Measurements from ENCODE around the gene TMPRSS9.
A peak's percentile ranks its signal among the peaks of the same experiment; 100 is the strongest.

Gene TMPRSS9

DNA sequence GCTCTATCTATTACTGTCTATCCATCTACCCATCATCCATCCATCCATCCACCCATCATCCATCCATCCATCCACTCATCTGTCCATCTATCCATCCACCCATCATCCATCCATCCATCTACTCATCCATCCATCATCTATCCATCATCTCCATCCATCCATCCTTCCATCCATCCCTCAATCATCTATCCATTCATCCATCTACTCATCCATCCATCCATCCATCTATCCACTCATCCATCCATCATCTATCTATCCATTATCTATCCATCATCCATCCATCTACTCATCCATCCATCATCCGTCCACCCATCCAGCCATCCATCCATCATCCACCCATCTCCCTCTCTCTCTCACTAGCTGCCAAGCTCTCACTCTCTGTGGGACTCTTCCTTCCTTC is 80.5 kb downstream of the TMPRSS9 start:
- Histone ChIP-seq H3K23ac (ENCODE audit: low read length) (no peak overlapping the region), H3K9ac (ENCODE audit: low read length) (no peak overlapping the region), H3K9me3 (ENCODE audit: insufficient read depth, low read depth, low read length) (peaks cover 3% of the 10 kb centered on the region), H4K91ac (ENCODE audit: low read depth, low read length) (no peak overlapping the region), H2BK5ac (ENCODE audit: low read depth, low read length, poor library complexity) (no peak overlapping the region), H3K18ac (ENCODE audit: low read length) (no peak overlapping the region), H3K27ac (ENCODE audit: low read depth, low read length) (no peak overlapping the region), H2AK5ac (ENCODE audit: low read length) (no peak overlapping the region), H3K36me3 (ENCODE audit: control insufficient read depth in 1 of 2, insufficient read depth in 2 of 2, low read length in 2 of 2) (peaks cover 70 to 71% of the 10 kb centered on the region in 2 experiments), H3K27me3 (ENCODE audit: insufficient read depth, low read length) (no peaks in the 10 kb centered on the region), H2BK12ac (ENCODE audit: low read length) (no peak overlapping the region), H3K79me2 (ENCODE audit: control insufficient read depth, insufficient read depth, low read length, poor library complexity) (no peaks in the 10 kb centered on the region), H2AFZ (ENCODE audit: insufficient read depth, low read length, poor library complexity) (no peak overlapping the region), H3K4me1 (ENCODE audit: control insufficient read depth in 1 of 2, insufficient read depth in 2 of 2, low read length in 2 of 2) (no peaks in the 10 kb centered on the region), H3K14ac (ENCODE audit: low read length) (no peak overlapping the region), H3K79me1 (ENCODE audit: low read length) (no peaks in the 10 kb centered on the region), H3K4me3 (ENCODE audit: low read depth, low read length) (no peak overlapping the region), H3K4ac (ENCODE audit: low read depth, low read length) (no peak overlapping the region), H4K8ac (ENCODE audit: low read depth, low read length) (no peak overlapping the region), H3K4me2 (ENCODE audit: low read length) (no peak overlapping the region), H2BK120ac (ENCODE audit: insufficient read depth, low read length, poor library complexity) (no peak overlapping the region), H4K12ac (ENCODE audit: low read depth, low read length) (no peak overlapping the region)
- DNase-seq = no peak
- WGBS (ENCODE audit: extremely low coverage, insufficient coverage, insufficient read length) = 100% methylated on average over 1 of the region's 1 CpG

DNA sequence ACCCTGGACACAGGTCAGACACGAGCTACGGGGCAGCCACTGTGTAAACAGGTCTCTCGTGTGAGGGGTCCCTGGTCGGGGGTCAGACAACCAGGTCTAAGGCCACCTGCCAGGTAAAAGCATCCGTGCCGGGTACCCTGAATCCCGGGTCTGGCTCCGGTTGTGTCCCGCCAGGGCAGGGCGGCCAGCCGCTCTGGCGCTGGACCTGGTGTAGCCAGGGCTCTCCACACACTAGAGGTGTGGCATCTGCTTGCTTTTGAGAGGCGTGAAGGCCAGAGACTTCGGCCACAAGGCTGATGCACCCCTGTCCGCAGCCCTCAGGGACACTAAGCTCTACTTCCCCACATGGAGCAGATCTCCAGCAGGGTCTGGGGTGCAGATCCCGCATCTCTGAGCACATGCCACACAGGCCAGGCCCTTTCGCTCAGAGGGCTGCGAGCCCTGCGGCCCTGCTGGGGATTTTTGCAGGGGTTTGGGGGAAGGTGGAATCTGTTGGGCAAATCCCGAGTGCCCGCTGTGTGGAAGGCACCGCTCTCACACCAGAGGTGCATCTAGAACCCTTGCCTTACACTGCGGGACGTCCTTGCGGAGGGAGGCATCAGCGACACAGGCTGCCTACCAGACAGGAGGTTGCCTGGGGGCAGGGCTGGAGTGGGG is 81.2 kb downstream of the TMPRSS9 start:
- DNase-seq = no peak
- H3K23ac ChIP-seq (ENCODE audit: low read length) = no peak overlapping the region
- H3K36me3 ChIP-seq (ENCODE audit: control insufficient read depth in 1 of 2, insufficient read depth in 2 of 2, low read length in 2 of 2) = peaks cover 68 to 71% of the 10 kb centered on the region in 2 experiments
- no peak overlapping the region for H2BK5ac ChIP-seq (ENCODE audit: low read depth, low read length, poor library complexity)
- no peak overlapping the region for H2BK12ac ChIP-seq (ENCODE audit: low read length)
- no peaks in the 10 kb centered on the region for H3K79me2 ChIP-seq (ENCODE audit: control insufficient read depth, insufficient read depth, low read length, poor library complexity)
- H3K9ac ChIP-seq (ENCODE audit: low read length) = no peak overlapping the region
- H2AFZ ChIP-seq (ENCODE audit: insufficient read depth, low read length, poor library complexity) = no peak overlapping the region
- H3K4me1 ChIP-seq (ENCODE audit: control insufficient read depth in 1 of 2, insufficient read depth in 2 of 2, low read length in 2 of 2) = no peaks in the 10 kb centered on the region
- peak overlapping the region; percentile 19 for H3K4ac ChIP-seq (ENCODE audit: low read depth, low read length)
- H4K12ac ChIP-seq (ENCODE audit: low read depth, low read length) = no peak overlapping the region
- H3K4me3 ChIP-seq (ENCODE audit: low read depth, low read length) = no peak overlapping the region
- peaks cover 3% of the 10 kb centered on the region for H3K9me3 ChIP-seq (ENCODE audit: insufficient read depth, low read depth, low read length)
- no peak overlapping the region for H3K14ac ChIP-seq (ENCODE audit: low read length)
- no peaks in the 10 kb centered on the region for H3K79me1 ChIP-seq (ENCODE audit: low read length)
- H4K8ac ChIP-seq (ENCODE audit: low read depth, low read length) = no peak overlapping the region
- H3K27ac ChIP-seq (ENCODE audit: low read depth, low read length) = no peak overlapping the region
- H2BK120ac ChIP-seq (ENCODE audit: insufficient read depth, low read length, poor library complexity) = no peak overlapping the region
- no peak overlapping the region for H3K4me2 ChIP-seq (ENCODE audit: low read length)
- WGBS (ENCODE audit: extremely low coverage, insufficient coverage, insufficient read length) = no CpG with 5 or more reads among the region's 26 CpGs
- no peaks in the 10 kb centered on the region for H3K27me3 ChIP-seq (ENCODE audit: insufficient read depth, low read length)
- no peak overlapping the region for H4K91ac ChIP-seq (ENCODE audit: low read depth, low read length)
- peak overlapping the region; percentile 5 for H3K18ac ChIP-seq (ENCODE audit: low read length)
- no peak overlapping the region for H2AK5ac ChIP-seq (ENCODE audit: low read length)

DNA sequence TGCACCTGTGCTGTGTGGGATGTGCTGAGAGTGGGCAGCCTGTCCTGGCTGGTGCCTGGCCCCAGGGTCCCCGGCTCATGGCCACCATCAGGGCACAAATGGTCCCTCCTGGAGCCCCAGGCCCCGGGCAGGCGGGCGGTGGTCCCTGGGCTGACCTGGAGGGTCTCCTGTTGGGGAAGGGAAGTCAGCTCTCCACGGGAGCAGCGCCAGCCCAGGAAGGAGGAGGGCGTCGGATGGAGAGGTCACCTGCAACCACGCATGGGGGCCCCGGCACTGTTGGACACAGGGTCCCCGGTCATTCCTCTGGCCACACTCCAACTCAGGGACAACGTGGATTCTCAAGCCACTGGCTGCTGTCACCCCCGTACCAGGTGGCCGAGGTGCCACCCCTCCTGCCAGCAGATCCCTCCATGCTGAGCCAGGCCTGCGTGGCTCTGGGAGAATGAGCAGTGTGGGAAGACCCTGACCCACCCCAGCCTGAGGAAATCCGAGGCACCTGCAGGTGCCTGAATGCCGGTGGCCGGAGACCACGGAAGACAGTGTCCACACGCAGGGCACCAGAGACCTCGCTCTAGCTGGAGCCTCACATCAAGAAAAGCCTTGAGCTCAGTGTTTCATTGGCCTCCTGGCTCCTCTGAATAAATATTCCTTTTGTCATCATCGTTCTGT is 83.2 kb downstream of the TMPRSS9 start:
- Histone ChIP-seq H3K4me2 (ENCODE audit: low read length) (no peak overlapping the region), H3K4me3 (ENCODE audit: low read depth, low read length) (no peak overlapping the region), H3K27ac (ENCODE audit: low read depth, low read length) (no peak overlapping the region), H3K79me2 (ENCODE audit: control insufficient read depth, insufficient read depth, low read length, poor library complexity) (peaks cover 10% of the 10 kb centered on the region), H3K79me1 (ENCODE audit: low read length) (no peaks in the 10 kb centered on the region), H2AFZ (ENCODE audit: insufficient read depth, low read length, poor library complexity) (no peak overlapping the region), H3K18ac (ENCODE audit: low read length) (no peak overlapping the region), H3K9me3 (ENCODE audit: insufficient read depth, low read depth, low read length) (peaks cover 3% of the 10 kb centered on the region), H3K4me1 (ENCODE audit: control insufficient read depth in 1 of 2, insufficient read depth in 2 of 2, low read length in 2 of 2) (no peaks in the 10 kb centered on the region), H4K8ac (ENCODE audit: low read depth, low read length) (no peak overlapping the region), H3K4ac (ENCODE audit: low read depth, low read length) (peak overlapping the region; percentile 3), H3K14ac (ENCODE audit: low read length) (no peak overlapping the region), H2BK5ac (ENCODE audit: low read depth, low read length, poor library complexity) (no peak overlapping the region), H2BK120ac (ENCODE audit: insufficient read depth, low read length, poor library complexity) (no peak overlapping the region), H4K12ac (ENCODE audit: low read depth, low read length) (no peak overlapping the region), H2BK12ac (ENCODE audit: low read length) (no peak overlapping the region), H3K23ac (ENCODE audit: low read length) (no peak overlapping the region), H3K36me3 (ENCODE audit: control insufficient read depth in 1 of 2, insufficient read depth in 2 of 2, low read length in 2 of 2) (peaks cover 62 to 67% of the 10 kb centered on the region in 2 experiments), H3K9ac (ENCODE audit: low read length) (no peak overlapping the region), H2AK5ac (ENCODE audit: low read length) (no peak overlapping the region), H3K27me3 (ENCODE audit: insufficient read depth, low read length) (no peaks in the 10 kb centered on the region), H4K91ac (ENCODE audit: low read depth, low read length) (no peak overlapping the region)
- WGBS (ENCODE audit: extremely low coverage, insufficient coverage, insufficient read length) = no CpG with 5 or more reads among the region's 22 CpGs
- no peak for DNase-seq

DNA sequence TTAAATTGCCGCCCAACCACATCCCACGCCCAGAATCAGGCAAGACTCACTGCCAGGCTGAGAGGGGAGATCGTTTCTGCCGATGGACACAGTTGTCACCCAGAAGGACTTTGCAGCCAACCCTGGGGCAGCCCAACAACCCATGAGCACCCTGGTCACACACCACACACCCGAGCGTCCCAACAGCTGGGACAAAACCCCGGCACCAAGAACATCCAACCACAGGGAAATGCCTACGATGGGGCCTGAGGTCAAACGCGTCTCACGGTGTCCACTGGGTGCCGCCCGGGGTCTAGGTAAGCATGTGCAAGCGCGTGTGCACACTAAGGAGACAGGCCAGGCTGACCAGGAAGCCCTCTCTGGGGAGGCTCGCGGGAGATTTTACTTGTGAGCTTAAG is 83.7 kb downstream of the TMPRSS9 start:
- Histone ChIP-seq H4K91ac (ENCODE audit: low read depth, low read length) (no peak overlapping the region), H3K27ac (ENCODE audit: low read depth, low read length) (no peak overlapping the region), H3K4me3 (ENCODE audit: low read depth, low read length) (no peak overlapping the region), H3K18ac (ENCODE audit: low read length) (no peak overlapping the region), H3K23ac (ENCODE audit: low read length) (no peak overlapping the region), H2BK120ac (ENCODE audit: insufficient read depth, low read length, poor library complexity) (no peak overlapping the region), H3K79me2 (ENCODE audit: control insufficient read depth, insufficient read depth, low read length, poor library complexity) (peaks cover 12% of the 10 kb centered on the region), H3K27me3 (ENCODE audit: insufficient read depth, low read length) (no peaks in the 10 kb centered on the region), H3K36me3 (ENCODE audit: control insufficient read depth in 1 of 2, insufficient read depth in 2 of 2, low read length in 2 of 2) (peaks cover 59 to 65% of the 10 kb centered on the region in 2 experiments), H4K8ac (ENCODE audit: low read depth, low read length) (no peak overlapping the region), H3K79me1 (ENCODE audit: low read length) (no peaks in the 10 kb centered on the region), H3K4me2 (ENCODE audit: low read length) (no peak overlapping the region), H4K12ac (ENCODE audit: low read depth, low read length) (no peak overlapping the region), H3K4me1 (ENCODE audit: control insufficient read depth in 1 of 2, insufficient read depth in 2 of 2, low read length in 2 of 2) (no peaks in the 10 kb centered on the region), H3K9me3 (ENCODE audit: insufficient read depth, low read depth, low read length) (no peaks in the 10 kb centered on the region), H2BK5ac (ENCODE audit: low read depth, low read length, poor library complexity) (no peak overlapping the region), H2AFZ (ENCODE audit: insufficient read depth, low read length, poor library complexity) (no peak overlapping the region), H2AK5ac (ENCODE audit: low read length) (no peak overlapping the region), H3K9ac (ENCODE audit: low read length) (no peak overlapping the region), H3K14ac (ENCODE audit: low read length) (no peak overlapping the region), H2BK12ac (ENCODE audit: low read length) (no peak overlapping the region), H3K4ac (ENCODE audit: low read depth, low read length) (peak overlapping the region; percentile 3)
- no CpG with 5 or more reads among the region's 17 CpGs for WGBS (ENCODE audit: extremely low coverage, insufficient coverage, insufficient read length)
- no peak for DNase-seq
